Liver (tissue), 9 donors: ENCODE data around the gene APH1A. TPM values are rescaled to one million over a fixed set of nuclear protein-coding genes. Genes with fewer than 3 reads are reported as not detected.

Source experiments
- DNase-seq: peaks from one replicate; pipeline ENCODE4 v3.0.0-alpha.2; 2017; ENCODE audit warnings: low spot score
- H3K27ac ChIP-seq, 2 donors: one replicate each; pipeline ENCODE4 v1.7.0; 2013; ENCODE audit warnings: inconsistent platforms in 2 of 2, low read length in 2 of 2, control low read depth in 1 of 2, low read depth in 1 of 2, mild to moderate bottlenecking in 1 of 2
- H3K27me3 ChIP-seq, 4 donors: one replicate each; pipeline versions ENCODE4 v1.6.1 to v1.7.0; 2013; ENCODE audit warnings: low read length in 3 of 4, inconsistent platforms in 1 of 4, mild to moderate bottlenecking in 1 of 4, moderate library complexity in 1 of 4; ENCODE audit not compliant: control insufficient read depth in 4 of 4, insufficient read depth in 4 of 4
- H3K36me3 ChIP-seq, 4 donors: one replicate each; pipeline versions ENCODE4 v1.6.1 to v1.7.0; 2013; ENCODE audit warnings: low read length in 3 of 4, mild to moderate bottlenecking in 3 of 4, low read depth in 1 of 4, moderate library complexity in 1 of 4; ENCODE audit not compliant: control insufficient read depth in 4 of 4, insufficient read depth in 3 of 4
- H3K4me1 ChIP-seq, 4 donors: one replicate each; pipeline versions ENCODE4 v1.6.1 to v1.7.0; 2013; ENCODE audit warnings: low read length in 3 of 4, mild to moderate bottlenecking in 3 of 4, moderate library complexity in 1 of 4; ENCODE audit not compliant: control insufficient read depth in 4 of 4, insufficient read depth in 4 of 4
- H3K4me3 ChIP-seq, 3 donors: one replicate each; pipeline versions ENCODE4 v1.6.1 to v1.7.0; 2013; ENCODE audit warnings: low read length in 3 of 3, control low read depth in 1 of 3, low read depth in 1 of 3, mild to moderate bottlenecking in 1 of 3
- H3K9ac ChIP-seq, 2 donors: one replicate each; pipeline ENCODE4 v1.7.0; 2013; ENCODE audit warnings: low read length in 2 of 2, mild to moderate bottlenecking in 2 of 2, moderate library complexity in 2 of 2, control low read depth in 1 of 2, low read depth in 1 of 2
- H3K9me3 ChIP-seq, 4 donors: one replicate each; pipeline versions ENCODE4 v1.6.1 to v1.7.0; 2013; ENCODE audit warnings: low read length in 3 of 4; ENCODE audit not compliant: control insufficient read depth in 4 of 4
- ATF3 ChIP-seq: IDR thresholded peaks from 2 replicates; pipeline ENCODE4 v1.6.1; 2016; ENCODE audit warnings: antibody characterized with exemption
- CTCF ChIP-seq: fragments of 150-350 bp; IDR thresholded peaks from 2 replicates; pipeline ENCODE4 v1.5.1; 2017; ENCODE audit warnings: improper control_type of control experiment, low read depth, low read length; ENCODE audit not compliant: missing input control
- EGR1 ChIP-seq, 2 donors: IDR thresholded peaks; 2 replicates each; pipeline ENCODE4 v1.6.1; 2016 to 2018; ENCODE audit warnings: antibody characterized with exemption in 2 of 2, low read depth in 2 of 2
- FOXA1 ChIP-seq: IDR thresholded peaks from 2 replicates; pipeline ENCODE4 v1.6.1; 2016; ENCODE audit warnings: antibody characterized with exemption
- FOXA2 ChIP-seq: IDR thresholded peaks from 2 replicates; pipeline ENCODE4 v1.6.1; 2016; ENCODE audit warnings: antibody characterized with exemption
- GABPA ChIP-seq, 2 donors: IDR thresholded peaks in 1 of 2; conservative IDR thresholded peaks in 1 of 2; 2 replicates each; pipeline ENCODE4 v1.6.1; 2016; ENCODE audit warnings: antibody characterized with exemption in 2 of 2, mild to moderate bottlenecking in 1 of 2, moderate library complexity in 1 of 2
- HNF4A ChIP-seq, 2 donors: conservative IDR thresholded peaks; 2 replicates each; pipeline ENCODE4 v1.6.1; 2016; ENCODE audit warnings: antibody characterized with exemption in 2 of 2, mild to moderate bottlenecking in 2 of 2
- HNF4G ChIP-seq: IDR thresholded peaks from 2 replicates; pipeline ENCODE4 v1.6.1; 2016; ENCODE audit warnings: antibody characterized with exemption
- JUND ChIP-seq, 2 donors: IDR thresholded peaks; 2 replicates each; pipeline ENCODE4 v1.6.1; 2016; ENCODE audit warnings: antibody characterized with exemption in 2 of 2
- MAX ChIP-seq: IDR thresholded peaks from 2 replicates; pipeline ENCODE4 v1.6.1; 2016; ENCODE audit warnings: antibody characterized with exemption
- NR2F2 ChIP-seq: IDR thresholded peaks from 2 replicates; pipeline ENCODE4 v1.6.1; 2016; ENCODE audit warnings: antibody characterized with exemption
- RAD21 ChIP-seq, 2 donors: IDR thresholded peaks; 2 replicates each; pipeline ENCODE4 v1.6.1; 2016; ENCODE audit warnings: antibody characterized with exemption in 2 of 2, mild to moderate bottlenecking in 2 of 2
- REST ChIP-seq: IDR thresholded peaks from 2 replicates; pipeline ENCODE4 v1.6.1; 2016; ENCODE audit warnings: antibody characterized with exemption, mild to moderate bottlenecking
- RXRA ChIP-seq, 2 donors: IDR thresholded peaks; 2 replicates each; pipeline ENCODE4 v1.6.1; 2017 to 2018; ENCODE audit warnings: antibody characterized with exemption in 2 of 2, mild to moderate bottlenecking in 1 of 2
- SP1 ChIP-seq: IDR thresholded peaks from 2 replicates; pipeline ENCODE4 v1.6.1; 2018; ENCODE audit warnings: antibody characterized with exemption, mild to moderate bottlenecking
- TAF1 ChIP-seq: conservative IDR thresholded peaks from 2 replicates; pipeline ENCODE4 v1.6.1; 2016; ENCODE audit warnings: antibody characterized with exemption, mild to moderate bottlenecking
- YY1 ChIP-seq: IDR thresholded peaks from 2 replicates; pipeline ENCODE4 v1.6.1; 2016; ENCODE audit warnings: antibody characterized with exemption, mild to moderate bottlenecking
- ZBTB33 ChIP-seq: IDR thresholded peaks from 2 replicates; pipeline ENCODE4 v1.6.1; 2016; ENCODE audit warnings: antibody characterized with exemption
- WGBS: extraction: QIAGEN DNeasy Blood & Tissue Kit; methylation state at CpG from one replicate; pipeline ENCODE4 v1.1.7; 2013; 5-methylcytosine and 5-hydroxymethylcytosine counted together
- polyA plus RNA-seq, 2 donors: library from polyadenylated mRNA; stranded (reverse) in 1 of 2; unstranded in 1 of 2; fragments of 200-250 nt in 1 of 2; fragments of >200 nt in 1 of 2; fragmentation: Nextera tagmentation in 1 of 2; extraction: Ambion mirVana in 1 of 2; gene quantifications; one replicate each; pipeline versions ENCODE4 v1.2.1 to v1.2.3, GENCODE V29; 2013 to 2015
- total RNA-seq, 2 donors: library from RNA; depleted of rRNA; stranded (reverse); fragments of >200 nt; gene quantifications; one replicate each; pipeline ENCODE4 v1.2.3, GENCODE V29; 2014
- donor health status: healthy.
- donor health status: healthy.
- donor health status: healthy.
- donor health status: healthy.
- donor health status: healthy.

APH1A gene
- total and polyA plus RNA-seq, 4 donors, result 25.1 to 93.6 (median 57.1) TPM

GRCh38 chr1:150282558-150282958 is 13.7 kb upstream of the APH1A start:
- TF ChIP-seq GABPA (IDR thresholded peaks at IDR 0.05 in 1 of 2, conservative IDR thresholded peaks at IDR 0.05 in 1 of 2) (no peak), FOXA2 (no peak), FOXA1 (no peak), REST (no peak), ZBTB33 (no peak), TAF1 (no peak), ATF3 (no peak), EGR1 (IDR thresholded peaks at IDR 0.05; ENCODE audit: low read depth in 2 of 2) (no peak), YY1 (no peak), RXRA (IDR thresholded peaks at IDR 0.05) (no peak), HNF4A (conservative IDR thresholded peaks at IDR 0.05) (no peak), NR2F2 (no peak), CTCF (no peak), SP1 (no peak), JUND (IDR thresholded peaks at IDR 0.05) (no peak), RAD21 (IDR thresholded peaks at IDR 0.05) (no peak), MAX (no peak), HNF4G (no peak)
- Histone ChIP-seq H3K9me3 (no peaks in the 10 kb centered on the region), H3K4me3 (peak overlapping the region in 2 of 3 donors; percentile 59 to 69), H3K27ac (peak overlapping the region; percentile 4 to 79), H3K27me3 (no peaks in the 10 kb centered on the region), H3K4me1 (peaks cover 7 to 59% (median 53%) of the 10 kb centered on the region in 4 donors), H3K36me3 (peaks cover 0 to 8% (median 8%) of the 10 kb centered on the region in 4 donors), H3K9ac (peak overlapping the region in 1 of 2 donors; percentile 21)
- DNase-seq, result no peak
- WGBS, result 8% methylated on average over 21 of the region's 21 CpGs
